ENCODE results near the gene DDX1.

- TF ChIP-seq CTCF (conservative IDR thresholded peaks at IDR 0.05; ENCODE audit: low read length) (no peak), EZH2phosphoT487 (IDR thresholded peaks at IDR 0.05; ENCODE audit: borderline replicate concordance) (no peak)
Measured at GRCh38 chr2:15634846-15635490, 43.3 kb downstream of the DDX1 start.

Measured in Loucy (cell line).